ENCODE data around the gene EPN1. TPM values are rescaled to one million over a fixed set of nuclear protein-coding genes. Genes with fewer than 3 reads are reported as not detected.
A peak's percentile ranks its signal among the peaks of the same experiment; 100 is the strongest.

EPN1 gene
- total and polyA plus RNA-seq, 9 of the 15 experiments (the other 6 are each of a cell fraction or from before 2014, with no cell fraction given), result 0.08 to 138 (median 12.7) TPM

DNA sequence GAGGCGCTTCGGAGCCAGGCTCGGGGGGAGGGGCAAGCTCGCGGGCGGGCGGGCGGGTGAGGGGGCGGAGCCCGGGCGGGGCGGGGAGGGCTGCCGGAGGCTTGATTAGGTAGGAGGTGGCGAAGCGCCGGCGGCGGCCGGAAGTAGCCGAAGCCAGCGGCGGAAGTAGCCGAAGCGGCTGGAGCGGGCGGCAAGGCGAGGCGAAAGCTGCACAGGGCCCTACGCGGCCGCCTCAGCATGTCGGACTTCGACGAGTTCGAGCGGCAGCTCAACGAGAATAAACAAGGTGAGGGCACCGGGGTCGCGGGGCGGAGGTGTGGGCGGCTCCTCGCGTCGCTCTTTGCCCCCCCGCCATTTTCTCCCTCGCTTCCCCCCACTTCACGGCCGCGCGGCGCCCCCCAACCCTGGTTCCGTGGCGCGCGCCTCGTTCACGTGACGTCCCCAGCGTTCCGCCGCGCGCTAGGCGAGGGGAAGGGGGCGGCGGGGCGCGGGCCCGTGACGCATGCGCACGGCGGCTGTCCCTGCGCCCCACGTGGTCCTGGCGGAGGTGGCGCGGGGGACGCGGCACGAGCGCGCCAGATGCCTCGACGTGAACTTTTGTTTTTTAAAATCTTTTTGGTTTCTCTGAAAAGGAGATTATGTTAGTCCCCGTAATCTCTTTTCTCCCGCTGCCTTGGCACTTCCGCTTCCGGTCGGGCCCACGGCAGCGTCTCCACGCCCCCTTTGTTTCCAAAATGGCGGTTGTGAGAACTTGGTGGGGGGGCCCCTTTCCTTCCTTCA lies 20.0 kb upstream of the EPN1 start, which contains the start of gene U2AF2 (continued):
- TF ChIP-seq, protein P1, sequence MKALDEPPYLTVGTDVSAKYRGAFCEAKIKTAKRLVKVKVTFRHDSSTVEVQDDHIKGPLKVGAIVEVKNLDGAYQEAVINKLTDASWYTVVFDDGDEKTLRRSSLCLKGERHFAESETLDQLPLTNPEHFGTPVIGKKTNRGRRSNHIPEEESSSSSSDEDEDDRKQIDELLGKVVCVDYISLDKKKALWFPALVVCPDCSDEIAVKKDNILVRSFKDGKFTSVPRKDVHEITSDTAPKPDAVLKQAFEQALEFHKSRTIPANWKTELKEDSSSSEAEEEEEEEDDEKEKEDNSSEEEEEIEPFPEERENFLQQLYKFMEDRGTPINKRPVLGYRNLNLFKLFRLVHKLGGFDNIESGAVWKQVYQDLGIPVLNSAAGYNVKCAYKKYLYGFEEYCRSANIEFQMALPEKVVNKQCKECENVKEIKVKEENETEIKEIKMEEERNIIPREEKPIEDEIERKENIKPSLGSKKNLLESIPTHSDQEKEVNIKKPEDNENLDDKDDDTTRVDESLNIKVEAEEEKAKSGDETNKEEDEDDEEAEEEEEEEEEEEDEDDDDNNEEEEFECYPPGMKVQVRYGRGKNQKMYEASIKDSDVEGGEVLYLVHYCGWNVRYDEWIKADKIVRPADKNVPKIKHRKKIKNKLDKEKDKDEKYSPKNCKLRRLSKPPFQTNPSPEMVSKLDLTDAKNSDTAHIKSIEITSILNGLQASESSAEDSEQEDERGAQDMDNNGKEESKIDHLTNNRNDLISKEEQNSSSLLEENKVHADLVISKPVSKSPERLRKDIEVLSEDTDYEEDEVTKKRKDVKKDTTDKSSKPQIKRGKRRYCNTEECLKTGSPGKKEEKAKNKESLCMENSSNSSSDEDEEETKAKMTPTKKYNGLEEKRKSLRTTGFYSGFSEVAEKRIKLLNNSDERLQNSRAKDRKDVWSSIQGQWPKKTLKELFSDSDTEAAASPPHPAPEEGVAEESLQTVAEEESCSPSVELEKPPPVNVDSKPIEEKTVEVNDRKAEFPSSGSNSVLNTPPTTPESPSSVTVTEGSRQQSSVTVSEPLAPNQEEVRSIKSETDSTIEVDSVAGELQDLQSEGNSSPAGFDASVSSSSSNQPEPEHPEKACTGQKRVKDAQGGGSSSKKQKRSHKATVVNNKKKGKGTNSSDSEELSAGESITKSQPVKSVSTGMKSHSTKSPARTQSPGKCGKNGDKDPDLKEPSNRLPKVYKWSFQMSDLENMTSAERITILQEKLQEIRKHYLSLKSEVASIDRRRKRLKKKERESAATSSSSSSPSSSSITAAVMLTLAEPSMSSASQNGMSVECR (CRISPR knock-in tag; IDR thresholded peaks at IDR 0.05), result peak; percentile 93
- TF ChIP-seq NR2C1 (IDR thresholded peaks at IDR 0.05) (no peak), NR2C1 (tag; IDR thresholded peaks at IDR 0.05) (peak; percentile 25; the same call in 1 of the 2 replicates), SOX6 (IDR thresholded peaks at IDR 0.05) (peak; percentile 43; the same call in 1 of the 2 replicates), ZFP36 (IDR thresholded peaks at IDR 0.05; ENCODE audit: low read depth, low read length, partially characterized antibody) (no peak), ZNF347 (CRISPR knock-in tag; IDR thresholded peaks at IDR 0.05; ENCODE audit: low read depth) (0 out of 2 replicates have a peak, but pooled peaks have one; percentile 14), TRIM24 (IDR thresholded peaks at IDR 0.05) (no peak), DNMT1 (IDR thresholded peaks at IDR 0.05) (no peak), ZNF143 (CRISPR knock-in tag; IDR thresholded peaks at IDR 0.05) (0 out of 2 replicates have a peak, but pooled peaks have one; percentile 6), BRD4 (IDR thresholded peaks at IDR 0.05) (peak; percentile 97), POLR2B (IDR thresholded peaks at IDR 0.05; ENCODE audit: low read depth, partially characterized antibody) (peak; percentile 82), ELF2 (CRISPR knock-in tag; IDR thresholded peaks at IDR 0.05) (peak; percentile 68; the same call in 1 of the 2 replicates), EP400 (IDR thresholded peaks at IDR 0.05) (peak; percentile 97), FOXA3 (CRISPR knock-in tag; conservative IDR thresholded peaks at IDR 0.05 in 1 of 2, IDR thresholded peaks at IDR 0.05 in 1 of 2) (no peak), SP2 (IDR thresholded peaks at IDR 0.05; ENCODE audit: extremely low read depth, low read depth, low read length, poor library complexity, severe bottlenecking) (no peak), ZNF707 (CRISPR knock-in tag; conservative IDR thresholded peaks at IDR 0.05) (no peak), ZNF76 (CRISPR knock-in tag; IDR thresholded peaks at IDR 0.05; ENCODE audit: borderline replicate concordance) (0 out of 2 replicates have a peak, but pooled peaks have one; percentile 76), PHB (CRISPR knock-in tag; IDR thresholded peaks at IDR 0.05) (0 out of 2 replicates have a peak, but pooled peaks have one; percentile 31), BHLHE40 (IDR thresholded peaks at IDR 0.05; ENCODE audit: low read length) (peak; percentile 77), C11orf30 (IDR thresholded peaks at IDR 0.05; ENCODE audit: low read depth) (peak; percentile 64), RAD21 (CRISPR knock-in tag; conservative IDR thresholded peaks at IDR 0.05 in 1 of 2, IDR thresholded peaks at IDR 0.05 in 1 of 2) (0 out of 4 replicates have a peak, but pooled peaks of 1 of the 2 experiments have one; percentile 13), CXXC5 (CRISPR knock-in tag; IDR thresholded peaks at IDR 0.05) (peak; percentile 94)
- TF ChIP-seq, protein P2, sequence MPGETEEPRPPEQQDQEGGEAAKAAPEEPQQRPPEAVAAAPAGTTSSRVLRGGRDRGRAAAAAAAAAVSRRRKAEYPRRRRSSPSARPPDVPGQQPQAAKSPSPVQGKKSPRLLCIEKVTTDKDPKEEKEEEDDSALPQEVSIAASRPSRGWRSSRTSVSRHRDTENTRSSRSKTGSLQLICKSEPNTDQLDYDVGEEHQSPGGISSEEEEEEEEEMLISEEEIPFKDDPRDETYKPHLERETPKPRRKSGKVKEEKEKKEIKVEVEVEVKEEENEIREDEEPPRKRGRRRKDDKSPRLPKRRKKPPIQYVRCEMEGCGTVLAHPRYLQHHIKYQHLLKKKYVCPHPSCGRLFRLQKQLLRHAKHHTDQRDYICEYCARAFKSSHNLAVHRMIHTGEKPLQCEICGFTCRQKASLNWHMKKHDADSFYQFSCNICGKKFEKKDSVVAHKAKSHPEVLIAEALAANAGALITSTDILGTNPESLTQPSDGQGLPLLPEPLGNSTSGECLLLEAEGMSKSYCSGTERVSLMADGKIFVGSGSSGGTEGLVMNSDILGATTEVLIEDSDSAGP (CRISPR knock-in tag; IDR thresholded peaks at IDR 0.05), result no peak
